IMR-90 (cell line): ENCODE measurements around the gene SDHAF4. TPM values are rescaled to one million over a fixed set of nuclear protein-coding genes. Genes with fewer than 3 reads are reported as not detected.

Experiments
- ATAC-seq: fragments of 200-7000 bp; cut with Tn5 transposase; 2 replicates; pipeline ENCODE4 v1.9.1; 2020; ENCODE audit warnings: low read depth, mild to moderate bottlenecking, moderate library complexity
- BruUV-seq: library from RNA; stranded (reverse); fragments of 400-500 nt; replicated peaks from 2 replicates; lab custom pipeline; 2021; lab: Mats Ljungman, UMichigan
- CTCF ChIA-PET: fragments of 300-600 bp; formaldehyde crosslinking; extraction: SDS; loops from one replicate; lab custom pipeline; 2021; ENCODE audit warnings: antibody characterized with exemption; lab: Yijun Ruan, JAX
- POLR2A ChIA-PET: fragments of 300-600 bp; sonication (Branson Sonifier 250); formaldehyde crosslinking; loops from one replicate; lab custom pipeline; 2022; ENCODE audit warnings: antibody characterized with exemption; ENCODE audit not compliant: unreplicated experiment; lab: Charles Lee
- DNase-seq: peaks from one replicate; pipeline ENCODE4 v3.0.0; 2013
- H2AFZ ChIP-seq: replicated peaks from 2 replicates; pipeline ENCODE3; 2013; ENCODE audit warnings: low read length, mild to moderate bottlenecking; ENCODE audit not compliant: poor library complexity
- H2AK5ac ChIP-seq: 2 replicates; pipeline ENCODE4 v1.6.1; 2013; ENCODE audit warnings: low read depth, low read length, inconsistent platforms
- H2AK9ac ChIP-seq: replicated peaks from 2 replicates; pipeline ENCODE3; 2013; ENCODE audit warnings: mild to moderate bottlenecking, low read depth, low read length, moderate library complexity; ENCODE audit not compliant: poor library complexity
- H2BK120ac ChIP-seq: 2 replicates; pipeline ENCODE4 v1.6.1; 2013; ENCODE audit warnings: low read depth, low read length, inconsistent platforms
- H2BK15ac ChIP-seq: 3 replicates; pipeline ENCODE4 v1.6.1; 2013; ENCODE audit warnings: low read depth, low read length, inconsistent platforms
- H2BK20ac ChIP-seq: 2 replicates; pipeline ENCODE4 v1.6.1; 2013; ENCODE audit warnings: low read depth, mild to moderate bottlenecking, inconsistent platforms, low read length, moderate library complexity
- H2BK5ac ChIP-seq: 2 replicates; pipeline ENCODE4 v1.6.1; 2013; ENCODE audit warnings: mild to moderate bottlenecking, low read depth, low read length, inconsistent platforms; ENCODE audit not compliant: poor library complexity, severe bottlenecking
- H3K14ac ChIP-seq: replicated peaks from 2 replicates; pipeline ENCODE4 v1.6.1; 2013; ENCODE audit warnings: low read depth, low read length, inconsistent platforms
- H3K18ac ChIP-seq: 2 replicates; pipeline ENCODE4 v1.6.1; 2013; ENCODE audit warnings: low read depth, low read length, control low read depth
- H3K23ac ChIP-seq: 2 replicates; pipeline ENCODE4 v1.6.1; 2013; ENCODE audit warnings: low read depth, low read length, inconsistent platforms
- H3K27ac ChIP-seq: 2 replicates; pipeline ENCODE4 v1.5.1; 2013; ENCODE audit warnings: mild to moderate bottlenecking, control low read depth, low read length; ENCODE audit not compliant: insufficient read depth
- H3K27me3 ChIP-seq: 2 replicates; pipeline ENCODE4 v1.6.1; 2013; ENCODE audit warnings: low read length; ENCODE audit not compliant: control insufficient read depth, insufficient read depth
- H3K36me3 ChIP-seq: 2 replicates; pipeline ENCODE4 v1.6.1; 2013; ENCODE audit warnings: low read length, mixed read lengths; ENCODE audit not compliant: control insufficient read depth, insufficient read depth
- H3K4ac ChIP-seq: 2 replicates; pipeline ENCODE4 v1.6.1; 2013; ENCODE audit warnings: low read depth, low read length, inconsistent platforms
- H3K4me1 ChIP-seq: 2 replicates; pipeline ENCODE4 v1.6.1; 2013; ENCODE audit warnings: low read length, mixed read lengths; ENCODE audit not compliant: control insufficient read depth, insufficient read depth
- H3K4me2 ChIP-seq: 2 replicates; pipeline ENCODE4 v1.6.1; 2013; ENCODE audit warnings: low read depth, mild to moderate bottlenecking, control low read depth, low read length, moderate library complexity
- H3K4me3 ChIP-seq: 2 replicates; pipeline ENCODE4 v1.5.1; 2013; ENCODE audit warnings: low read depth, mild to moderate bottlenecking, control low read depth, low read length, moderate library complexity; ENCODE audit not compliant: insufficient read depth
- H3K56ac ChIP-seq: 2 replicates; pipeline ENCODE4 v1.6.1; 2013; ENCODE audit warnings: low read length, inconsistent platforms; ENCODE audit not compliant: insufficient read depth; ENCODE audit errors: extremely low read depth
- H3K79me1 ChIP-seq, 2 experiments: 2 replicates each; pipeline ENCODE4 v1.6.1; 2013; ENCODE audit warnings: low read length in 2 of 2, inconsistent platforms in 1 of 2, low read depth in 1 of 2
- H3K9ac ChIP-seq: 2 replicates; pipeline ENCODE4 v1.6.1; 2013; ENCODE audit warnings: low read depth, low read length, control low read depth
- H3K9me1 ChIP-seq: 2 replicates; pipeline ENCODE4 v1.6.1; 2013; ENCODE audit warnings: low read length, inconsistent platforms; ENCODE audit not compliant: insufficient read depth
- H3K9me3 ChIP-seq: 2 replicates; pipeline ENCODE4 v1.6.1; 2013; ENCODE audit warnings: low read length; ENCODE audit not compliant: control insufficient read depth, insufficient read depth
- H4K20me1 ChIP-seq: 2 replicates; pipeline ENCODE4 v1.6.1; 2013; ENCODE audit warnings: low read length, inconsistent platforms; ENCODE audit not compliant: insufficient read depth
- H4K5ac ChIP-seq: 2 replicates; pipeline ENCODE4 v1.6.1; 2013; ENCODE audit warnings: mild to moderate bottlenecking, low read depth, low read length, control low read depth
- H4K8ac ChIP-seq, 2 experiments: 2 replicates each; pipeline ENCODE4 v1.6.1; 2013; ENCODE audit warnings: low read depth in 2 of 2, low read length in 2 of 2, control low read depth in 1 of 2, inconsistent platforms in 1 of 2
- H4K91ac ChIP-seq: 2 replicates; pipeline ENCODE4 v1.6.1; 2013; ENCODE audit warnings: low read depth, low read length, inconsistent platforms; ENCODE audit not compliant: insufficient read depth
- BHLHE40 ChIP-seq: fragments of 150-350 bp; IDR thresholded peaks from 2 replicates; pipeline ENCODE4 v1.6.1; 2016; ENCODE audit warnings: mild to moderate bottlenecking, low read depth, low read length
- CEBPB ChIP-seq: IDR thresholded peaks from 2 replicates; pipeline ENCODE4 v1.6.1; 2012; ENCODE audit warnings: low read depth, low read length, improper control_type of control experiment
- CHD1 ChIP-seq: IDR thresholded peaks from 2 replicates; pipeline ENCODE4 v1.6.1; 2012; ENCODE audit warnings: low read depth, low read length, improper control_type of control experiment
- FOS ChIP-seq: fragments of 150-350 bp; IDR thresholded peaks from 2 replicates; pipeline ENCODE4 v1.6.1; 2016; ENCODE audit warnings: low read depth, low read length
- MAZ ChIP-seq: IDR thresholded peaks from 2 replicates; pipeline ENCODE4 v1.6.1; 2012; ENCODE audit warnings: low read depth, mild to moderate bottlenecking, low read length, improper control_type of control experiment, moderate library complexity, borderline replicate concordance
- RCOR1 ChIP-seq: IDR thresholded peaks from 2 replicates; pipeline ENCODE4 v1.6.1; 2012; ENCODE audit warnings: mild to moderate bottlenecking, low read length, improper control_type of control experiment; ENCODE audit not compliant: insufficient replicate concordance
- SMC3 ChIP-seq: fragments of 150-350 bp; IDR thresholded peaks from 2 replicates; pipeline ENCODE4 v1.6.1; 2016; ENCODE audit warnings: low read depth, mild to moderate bottlenecking, antibody characterized with exemption, low read length, moderate library complexity
- WGBS, 2 experiments: methylation state at CpG; one replicate each; pipeline versions ENCODE4 v1.1.5 to v1.1.7; 2013; ENCODE audit warnings: missing lambda C conversion rate in 2 of 2; ENCODE audit not compliant: insufficient read length in 1 of 2; ENCODE audit errors: extremely low coverage in 2 of 2; 5-methylcytosine and 5-hydroxymethylcytosine counted together
- dilution Hi-C: fragments of 300-500 bp; cut with HindIII; formaldehyde crosslinking; loops from one replicate; pipeline ENCODE4 v1.14.3; 2018; ENCODE audit warnings: low sequenced_read_pairs; ENCODE audit not compliant: unreplicated experiment
- in situ Hi-C: fragments of 300-500 bp; cut with MboI; formaldehyde crosslinking; loops from 3 replicates; pipeline ENCODE4 v1.14.3; 2019; ENCODE audit warnings: low sequenced_read_pairs, inconsistent platforms, mixed read lengths
- intact Hi-C: fragments of 100-400 bp; cut with micrococcal nuclease; formaldehyde crosslinking; loops from 2 replicates; pipeline ENCODE4 v1.10.0; 2022
- polyA plus RNA-seq, 3 experiments: library from polyadenylated mRNA; depleted of rRNA; stranded (reverse); fragments of >200 nt; gene quantifications; 2 replicates each; pipeline ENCODE4 v1.2.3, GENCODE V29; 2012; ENCODE audit warnings: low replicate concordance in 1 of 3
- total RNA-seq: library from RNA; depleted of rRNA; stranded (reverse); fragments of >200 nt; gene quantifications from 2 replicates; pipeline ENCODE4 v1.2.3, GENCODE V29; 2012
- TF ChIP-seq, protein P1 (sequence below): fragments of 150-350 bp; IDR thresholded peaks from 2 replicates; pipeline ENCODE4 v1.6.1; 2017; ENCODE audit warnings: mild to moderate bottlenecking, antibody characterized with exemption, low read length, low read depth

The SDHAF4 gene
- total and polyA plus RNA-seq, 2 of the 4 experiments (the other 2 are of a cell fraction), result 1.6 to 4.4 TPM

DNA sequence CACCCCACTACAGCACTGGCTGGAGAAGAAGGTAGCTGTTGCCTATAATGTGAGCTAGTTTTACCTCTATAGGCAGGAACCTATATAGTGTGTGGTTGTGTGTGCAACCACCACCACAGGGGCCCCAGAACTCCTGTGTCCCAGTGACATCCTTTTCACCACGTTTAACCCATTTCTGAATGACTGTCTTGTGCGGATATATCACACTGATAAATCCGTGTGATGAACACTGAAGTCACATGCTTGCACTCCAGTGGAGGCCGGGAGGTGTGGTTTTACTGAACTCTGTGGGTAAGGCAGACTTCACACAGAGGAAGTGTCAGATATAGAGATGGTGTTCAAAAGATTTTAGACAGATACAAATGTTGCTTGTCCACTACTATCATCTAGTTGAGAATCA, 32.5 kb downstream of the SDHAF4 start:
- no peak overlapping the region for H2AK9ac ChIP-seq
- H3K4ac ChIP-seq, result no peak overlapping the region
- no peaks in the 10 kb centered on the region for H3K9me1 ChIP-seq
- dilution Hi-C loops, result no loop called here
- H4K8ac ChIP-seq, result no peak overlapping the region
- no peaks in the 10 kb centered on the region for H3K4me1 ChIP-seq
- H2AK5ac ChIP-seq, result no peak overlapping the region
- H2BK5ac ChIP-seq, result no peak overlapping the region
- H3K4me2 ChIP-seq, result no peak overlapping the region
- no peak overlapping the region for H4K5ac ChIP-seq
- no peak overlapping the region for H2BK120ac ChIP-seq
- no peaks in the 10 kb centered on the region for H3K79me1 ChIP-seq
- H3K4me3 ChIP-seq, result no peak overlapping the region
- no peak overlapping the region for H2BK15ac ChIP-seq
- H4K20me1 ChIP-seq, result no peaks in the 10 kb centered on the region
- DNase-seq (no peak), ATAC-seq (no peak)
- no peak overlapping the region for H2BK20ac ChIP-seq
- H3K18ac ChIP-seq, result no peak overlapping the region
- H3K9ac ChIP-seq, result no peak overlapping the region
- H3K27me3 ChIP-seq, result no peaks in the 10 kb centered on the region
- no peak overlapping the region for H3K56ac ChIP-seq
- TF ChIP-seq CHD1 (no peak), BHLHE40 (no peak), MAZ (no peak), RCOR1 (no peak), CEBPB (no peak), SMC3 (no peak), FOS (no peak)
- TF ChIP-seq, protein P1, sequence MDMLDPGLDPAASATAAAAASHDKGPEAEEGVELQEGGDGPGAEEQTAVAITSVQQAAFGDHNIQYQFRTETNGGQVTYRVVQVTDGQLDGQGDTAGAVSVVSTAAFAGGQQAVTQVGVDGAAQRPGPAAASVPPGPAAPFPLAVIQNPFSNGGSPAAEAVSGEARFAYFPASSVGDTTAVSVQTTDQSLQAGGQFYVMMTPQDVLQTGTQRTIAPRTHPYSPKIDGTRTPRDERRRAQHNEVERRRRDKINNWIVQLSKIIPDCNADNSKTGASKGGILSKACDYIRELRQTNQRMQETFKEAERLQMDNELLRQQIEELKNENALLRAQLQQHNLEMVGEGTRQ, result no peak
- H4K91ac ChIP-seq, result no peak overlapping the region
- H3K27ac ChIP-seq, result no peak overlapping the region
- no peak overlapping the region for H3K14ac ChIP-seq
- ChIA-PET CTCF (no interaction called here), POLR2A (no interaction called here)
- no peak overlapping the region for H2AFZ ChIP-seq
- no peak overlapping the region for H3K23ac ChIP-seq
- no peaks in the 10 kb centered on the region for H3K9me3 ChIP-seq
- no TSS peak for BruUV-seq
- in situ Hi-C loops, result no loop called here
- intact Hi-C loops, result no loop called here
- H3K36me3 ChIP-seq, result no peaks in the 10 kb centered on the region
- WGBS, 2 experiments, result no CpG with 5 or more reads among the region's 4 CpGs
